Fibroblast of mammary gland (primary cell): ENCODE measurements around the gene DENND1B.

Source experiments
- DNase-seq: peaks from one replicate; pipeline ENCODE4 v3.0.0-alpha.2; 2010; ENCODE audit warnings: low read depth
- H3K4me3 ChIP-seq: 2 replicates; pipeline ENCODE4 v1.5.1; 2011; ENCODE audit warnings: low read depth, mild to moderate bottlenecking, low read length, moderate library complexity; ENCODE audit not compliant: control insufficient read depth
- TF ChIP-seq, protein P1 (sequence below): conservative IDR thresholded peaks from 2 replicates; pipeline ENCODE4 v1.5.1; 2011; ENCODE audit warnings: low read depth, low read length, inconsistent platforms; ENCODE audit not compliant: control insufficient read depth, insufficient read depth

The DENND1B gene

DNA sequence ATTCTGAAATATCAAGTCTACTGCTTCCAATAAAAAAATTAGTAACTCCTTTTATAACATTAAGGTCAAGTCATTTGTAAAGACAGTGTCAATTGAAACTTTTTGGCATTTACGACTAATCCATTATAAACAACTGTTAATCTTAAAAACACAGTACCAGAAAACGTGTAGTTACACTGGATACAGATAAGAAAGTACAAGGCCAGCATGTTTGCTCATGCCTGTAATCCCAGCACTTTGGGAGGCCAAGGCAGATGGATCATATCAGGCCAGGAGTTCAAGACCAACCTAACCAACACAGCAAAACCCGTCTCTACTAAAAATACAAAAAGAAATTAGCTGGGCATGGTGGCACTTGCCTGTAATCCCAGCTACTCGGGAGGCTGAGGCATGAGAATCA, 29.4 kb downstream of the DENND1B start:
- no peak for DNase-seq
- no peak overlapping the region for H3K4me3 ChIP-seq
- TF ChIP-seq, protein P1, sequence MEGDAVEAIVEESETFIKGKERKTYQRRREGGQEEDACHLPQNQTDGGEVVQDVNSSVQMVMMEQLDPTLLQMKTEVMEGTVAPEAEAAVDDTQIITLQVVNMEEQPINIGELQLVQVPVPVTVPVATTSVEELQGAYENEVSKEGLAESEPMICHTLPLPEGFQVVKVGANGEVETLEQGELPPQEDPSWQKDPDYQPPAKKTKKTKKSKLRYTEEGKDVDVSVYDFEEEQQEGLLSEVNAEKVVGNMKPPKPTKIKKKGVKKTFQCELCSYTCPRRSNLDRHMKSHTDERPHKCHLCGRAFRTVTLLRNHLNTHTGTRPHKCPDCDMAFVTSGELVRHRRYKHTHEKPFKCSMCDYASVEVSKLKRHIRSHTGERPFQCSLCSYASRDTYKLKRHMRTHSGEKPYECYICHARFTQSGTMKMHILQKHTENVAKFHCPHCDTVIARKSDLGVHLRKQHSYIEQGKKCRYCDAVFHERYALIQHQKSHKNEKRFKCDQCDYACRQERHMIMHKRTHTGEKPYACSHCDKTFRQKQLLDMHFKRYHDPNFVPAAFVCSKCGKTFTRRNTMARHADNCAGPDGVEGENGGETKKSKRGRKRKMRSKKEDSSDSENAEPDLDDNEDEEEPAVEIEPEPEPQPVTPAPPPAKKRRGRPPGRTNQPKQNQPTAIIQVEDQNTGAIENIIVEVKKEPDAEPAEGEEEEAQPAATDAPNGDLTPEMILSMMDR, result no peak

DNA sequence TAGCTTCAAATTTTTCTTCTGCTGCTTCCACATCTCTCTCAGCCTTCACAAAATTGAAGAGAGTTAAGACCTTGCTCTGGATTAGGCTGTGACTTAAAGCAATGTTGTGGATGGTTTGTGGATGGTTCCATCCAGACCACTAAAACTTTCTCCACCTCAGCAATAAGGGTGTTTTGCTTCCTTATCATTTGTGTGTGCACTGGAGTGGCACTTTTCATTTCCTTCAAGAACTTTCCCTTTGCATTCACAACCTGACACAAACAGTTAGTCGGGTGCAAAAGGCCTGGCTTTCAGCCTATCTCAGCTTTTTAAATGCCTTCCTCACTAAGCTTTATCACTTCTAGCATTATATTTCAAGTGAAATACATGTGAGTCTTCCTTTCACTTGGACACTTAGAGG, 30.3 kb downstream of the DENND1B start:
- TF ChIP-seq, protein P1, result no peak
- DNase-seq, result no peak
- H3K4me3 ChIP-seq, result no peak overlapping the region

DNA sequence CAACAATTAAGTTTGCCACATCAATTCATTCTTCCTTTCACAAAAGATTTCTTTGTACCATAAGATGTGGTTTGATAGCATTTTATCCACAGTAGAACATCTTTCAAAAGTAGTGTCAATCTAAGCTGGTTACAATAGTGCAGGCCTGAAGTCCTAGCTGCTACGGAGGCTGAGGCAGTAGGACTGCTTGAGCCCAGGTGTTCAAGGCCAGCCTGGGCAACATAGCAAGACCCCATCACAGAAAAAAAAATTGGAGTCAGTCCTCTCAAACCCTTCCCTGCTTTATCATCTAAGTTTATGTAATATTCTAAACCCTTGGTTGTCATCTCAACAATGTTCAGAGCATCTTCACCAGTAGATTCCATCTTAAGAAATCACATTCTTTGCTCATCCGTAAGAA, 31.7 kb downstream of the DENND1B start:
- H3K4me3 ChIP-seq, result no peak overlapping the region
- no peak for DNase-seq
- TF ChIP-seq, protein P1, result no peak

DNA sequence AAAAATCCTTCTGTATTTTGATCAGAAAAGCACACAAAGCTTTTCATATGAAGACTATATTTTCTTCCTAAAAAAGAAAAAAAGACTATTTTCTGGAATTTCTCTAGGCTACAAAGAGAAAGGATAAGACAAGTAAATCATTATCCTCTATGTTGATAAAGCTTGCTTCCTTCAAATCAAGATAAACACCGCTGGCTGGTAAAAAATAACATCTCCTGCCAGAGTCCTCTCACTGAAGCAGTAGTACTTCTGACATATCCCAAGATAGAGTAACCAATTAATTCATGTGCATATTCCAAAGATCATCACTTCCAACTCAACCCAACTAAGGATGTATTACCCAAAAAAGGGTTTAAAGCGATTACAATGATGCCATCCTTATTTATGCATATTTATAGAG, 34.3 kb downstream of the DENND1B start:
- TF ChIP-seq, protein P1, result no peak
- H3K4me3 ChIP-seq, result no peak overlapping the region
- no peak for DNase-seq

DNA sequence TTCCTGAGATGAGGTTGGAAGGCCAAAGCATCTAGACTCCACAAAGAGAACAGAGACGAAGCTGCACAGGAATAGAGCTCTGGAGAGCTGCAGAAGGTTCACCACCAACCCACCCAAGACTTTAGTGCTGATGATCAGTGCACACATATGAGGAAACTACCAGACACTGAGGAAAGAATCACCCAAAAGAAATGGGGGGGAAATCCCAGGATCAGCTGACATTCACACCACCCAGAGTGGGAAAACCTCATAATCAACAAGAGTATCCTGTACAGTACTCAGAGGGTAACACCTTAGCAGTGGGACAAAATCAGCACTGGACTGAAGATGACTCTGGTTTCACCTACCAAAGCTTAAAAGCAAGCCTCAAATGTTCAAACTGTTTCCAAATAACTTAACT, 36.4 kb downstream of the DENND1B start:
- H3K4me3 ChIP-seq, result no peak overlapping the region
- TF ChIP-seq, protein P1, result no peak
- no peak for DNase-seq

DNA sequence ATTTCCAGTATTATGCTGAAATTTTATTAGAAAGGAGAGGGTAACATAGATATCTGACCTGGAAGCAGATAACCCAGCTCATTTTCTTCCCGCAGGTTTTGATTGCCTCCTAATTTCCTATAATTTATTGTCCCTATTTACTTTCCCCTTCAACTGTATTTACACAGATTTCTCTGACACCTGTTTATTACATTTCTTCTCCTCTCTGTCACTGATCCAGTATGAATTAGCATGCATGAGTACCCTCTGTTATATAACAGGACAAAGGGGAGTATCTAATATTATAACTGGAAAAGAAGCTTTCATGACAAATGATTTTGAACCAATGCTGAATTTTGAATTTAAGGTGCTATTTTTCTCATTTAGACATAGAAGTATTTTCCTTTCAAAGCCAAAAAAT, 37.4 kb downstream of the DENND1B start:
- no peak overlapping the region for H3K4me3 ChIP-seq
- no peak for DNase-seq
- TF ChIP-seq, protein P1, result no peak

DNA sequence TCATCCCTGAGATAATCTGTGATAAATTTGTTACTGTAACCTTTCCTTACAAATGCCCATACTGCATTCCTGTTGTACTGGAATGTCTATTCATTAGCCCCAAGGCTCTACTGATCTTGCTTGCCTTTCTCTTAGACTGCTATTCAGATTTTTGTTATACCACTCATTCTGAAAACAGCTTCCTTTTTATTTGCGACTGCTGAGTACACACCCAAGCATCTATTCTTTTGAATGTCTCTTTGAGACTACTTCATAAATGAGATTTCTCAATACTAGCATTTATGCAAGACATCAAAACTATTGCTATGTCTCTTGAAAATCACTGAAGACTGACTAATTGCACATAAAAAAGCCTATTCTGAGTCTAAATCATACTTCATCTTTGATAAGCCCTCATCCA, 38.6 kb downstream of the DENND1B start:
- TF ChIP-seq, protein P1, result no peak
- no peak overlapping the region for H3K4me3 ChIP-seq
- peak; percentile 46 for DNase-seq
